Neuronal stem cell (in vitro differentiated cells): ENCODE measurements around the gene DGKB.
"Not testable (repeated sequence)": the region's sequence is repeated elsewhere in the genome, so short reads cannot be mapped to it uniquely, and the experiment has no call there.

ENCODE experiments used
- DNase-seq: peaks from one replicate; pipeline ENCODE4 v3.0.0-alpha.2; 2013; ENCODE audit warnings: low spot score
- H2AFZ ChIP-seq: one replicate; pipeline ENCODE4 v1.6.1; 2013; ENCODE audit warnings: mild to moderate bottlenecking, low read length, inconsistent platforms
- H2AK5ac ChIP-seq: 2 replicates; pipeline ENCODE4 v1.6.1; 2013; ENCODE audit warnings: low read depth, mild to moderate bottlenecking, inconsistent platforms, low read length, moderate library complexity, mixed read lengths
- H2BK120ac ChIP-seq: 2 replicates; pipeline ENCODE4 v1.6.1; 2013; ENCODE audit warnings: low read depth, mild to moderate bottlenecking, inconsistent platforms, low read length, moderate library complexity, mixed read lengths
- H2BK12ac ChIP-seq: one replicate; pipeline ENCODE4 v1.6.1; 2013; ENCODE audit warnings: low read length, inconsistent platforms
- H2BK15ac ChIP-seq: 2 replicates; pipeline ENCODE4 v1.6.1; 2013; ENCODE audit warnings: mild to moderate bottlenecking, low read length, inconsistent platforms, mixed read lengths
- H2BK5ac ChIP-seq: one replicate; pipeline ENCODE4 v1.6.1; 2013; ENCODE audit warnings: inconsistent platforms, mild to moderate bottlenecking, low read length, moderate library complexity
- H3K14ac ChIP-seq: one replicate; pipeline ENCODE4 v1.6.1; 2013; ENCODE audit warnings: low read length, inconsistent platforms
- H3K18ac ChIP-seq: 2 replicates; pipeline ENCODE4 v1.6.1; 2013; ENCODE audit warnings: low read length, inconsistent platforms
- H3K23ac ChIP-seq: 2 replicates; pipeline ENCODE4 v1.6.1; 2013; ENCODE audit warnings: low read depth, mild to moderate bottlenecking, mixed read lengths, low read length, inconsistent platforms; ENCODE audit not compliant: poor library complexity
- H3K27ac ChIP-seq: replicated peaks from 3 replicates; pipeline ENCODE4 v1.5.1; 2013; ENCODE audit warnings: low read length, inconsistent platforms
- H3K27me3 ChIP-seq, 3 experiments: 2 replicates each; pipeline ENCODE4 v1.6.1; 2013; ENCODE audit warnings: low read length in 3 of 3, mild to moderate bottlenecking in 2 of 3, inconsistent platforms in 1 of 3, low read depth in 1 of 3, mixed read lengths in 1 of 3, moderate library complexity in 1 of 3; ENCODE audit not compliant: control insufficient read depth in 3 of 3, insufficient read depth in 3 of 3
- H3K36me3 ChIP-seq, 2 donors: replicated peaks in 1 of 2; 2 replicates each; pipeline ENCODE4 v1.6.1; 2013; ENCODE audit warnings: low read length in 2 of 2; ENCODE audit not compliant: control insufficient read depth in 2 of 2, insufficient read depth in 2 of 2
- H3K4ac ChIP-seq: 2 replicates; pipeline ENCODE4 v1.6.1; 2013; ENCODE audit warnings: inconsistent platforms, mild to moderate bottlenecking, low read length, moderate library complexity
- H3K4me1 ChIP-seq, 2 donors: 1 replicate in 1 of 2; 2 replicates in 1 of 2; pipeline ENCODE4 v1.6.1; 2013; ENCODE audit warnings: low read length in 2 of 2, low read depth in 1 of 2; ENCODE audit not compliant: control insufficient read depth in 2 of 2, insufficient read depth in 1 of 2
- H3K4me2 ChIP-seq: one replicate; pipeline ENCODE4 v1.6.1; 2013; ENCODE audit warnings: mild to moderate bottlenecking, low read length, inconsistent platforms; ENCODE audit not compliant: insufficient read depth, poor library complexity, severe bottlenecking
- H3K4me3 ChIP-seq, 2 donors: 2 replicates each; pipeline ENCODE4 v1.5.1; 2013; ENCODE audit warnings: low read length in 2 of 2, mild to moderate bottlenecking in 2 of 2, inconsistent platforms in 1 of 2, moderate library complexity in 1 of 2
- H3K79me1 ChIP-seq: one replicate; pipeline ENCODE4 v1.6.1; 2013; ENCODE audit warnings: low read depth, mild to moderate bottlenecking, inconsistent platforms, low read length, moderate library complexity
- H3K9ac ChIP-seq: one replicate; pipeline ENCODE4 v1.6.1; 2013; ENCODE audit warnings: mild to moderate bottlenecking, low read depth, low read length, inconsistent platforms; ENCODE audit not compliant: poor library complexity
- H3K9me3 ChIP-seq, 2 donors: replicated peaks in 1 of 2; 2 replicates each; pipeline versions ENCODE3 to v1.6.1; 2013; ENCODE audit warnings: low read length in 2 of 2, mild to moderate bottlenecking in 2 of 2, inconsistent platforms in 1 of 2, low read depth in 1 of 2, mixed read lengths in 1 of 2, moderate library complexity in 1 of 2; ENCODE audit not compliant: control insufficient read depth in 2 of 2, insufficient read depth in 1 of 2
- H4K8ac ChIP-seq: one replicate; pipeline ENCODE4 v1.6.1; 2013; ENCODE audit warnings: low read depth, mild to moderate bottlenecking, inconsistent platforms, low read length, moderate library complexity
- H4K91ac ChIP-seq: one replicate; pipeline ENCODE4 v1.6.1; 2013; ENCODE audit warnings: low read length, low read depth, mild to moderate bottlenecking, inconsistent platforms; ENCODE audit not compliant: poor library complexity
- WGBS, 2 donors: extraction: QIAGEN DNeasy Blood & Tissue Kit; methylation state at CpG; one replicate each; pipeline ENCODE4 v1.1.7; 2013; ENCODE audit warnings: missing lambda C conversion rate in 2 of 2, mixed read lengths in 1 of 2; ENCODE audit not compliant: insufficient read length in 2 of 2, insufficient replicate concordance in 1 of 2; ENCODE audit errors: extremely low coverage in 2 of 2; 5-methylcytosine and 5-hydroxymethylcytosine counted together

DGKB gene

GRCh38 chr7:14286036-14286435 is 616.5 kb downstream of the DGKB start:
- Histone ChIP-seq H2AFZ (no peak overlapping the region), H3K18ac (no peak overlapping the region), H4K91ac (no peak overlapping the region), H3K14ac (no peak overlapping the region), H2BK12ac (no peak overlapping the region), H3K27ac (no peak overlapping the region), H3K4me2 (no peak overlapping the region), H3K27me3 (no peaks in the 10 kb centered on the region), H3K79me1 (no peaks in the 10 kb centered on the region), H3K23ac (no peak overlapping the region), H2AK5ac (no peak overlapping the region), H3K9me3 (no peaks in the 10 kb centered on the region), H3K36me3 (no peaks in the 10 kb centered on the region), H2BK15ac (no peak overlapping the region), H4K8ac (no peak overlapping the region), H2BK5ac (no peak overlapping the region), H3K4me3 (no peak overlapping the region), H2BK120ac (no peak overlapping the region), H3K4ac (no peak overlapping the region), H3K9ac (no peak overlapping the region), H3K4me1 (no peaks in the 10 kb centered on the region)
- DNase-seq: no peak
- no CpG with 5 or more reads among the region's 4 CpGs for WGBS, 2 donors

GRCh38 chr7:14279065-14279871 is 623.3 kb downstream of the DGKB start:
- H2BK15ac ChIP-seq, H3K27ac ChIP-seq, H2BK120ac ChIP-seq, H3K9me3 ChIP-seq, H2AFZ ChIP-seq, H3K27me3 ChIP-seq, H3K36me3 ChIP-seq, H2BK5ac ChIP-seq, H3K4me1 ChIP-seq, H4K91ac ChIP-seq, H3K79me1 ChIP-seq, H3K23ac ChIP-seq, H3K4me3 ChIP-seq, H4K8ac ChIP-seq, H3K4ac ChIP-seq, H3K14ac ChIP-seq, H3K4me2 ChIP-seq, H2AK5ac ChIP-seq, H3K9ac ChIP-seq, DNase-seq, H2BK12ac ChIP-seq, H3K18ac ChIP-seq: not testable (repeated sequence)
- no CpG with 5 or more reads among the region's 21 CpGs for WGBS, 2 donors

DNA sequence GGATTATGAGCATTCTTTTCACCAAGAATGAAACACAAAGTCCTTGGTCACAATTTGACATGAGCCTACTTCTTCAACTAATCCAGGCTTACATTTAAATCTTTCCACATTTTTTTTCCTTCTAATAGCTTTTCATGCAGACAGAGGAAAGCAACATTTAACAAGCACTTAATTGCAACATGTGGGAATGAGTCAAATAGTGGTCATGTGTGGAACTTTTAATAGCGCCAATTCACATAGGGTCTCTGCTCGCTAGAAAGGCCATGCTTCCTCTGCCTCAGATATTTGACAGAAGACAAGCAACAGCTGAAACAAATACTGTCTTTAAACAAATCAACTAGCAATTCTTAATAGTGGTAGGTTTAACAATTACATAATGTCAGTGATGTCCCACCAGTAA is 627.2 kb downstream of the DGKB start:
- Histone ChIP-seq H2AK5ac (no peak overlapping the region), H3K36me3 (no peaks in the 10 kb centered on the region), H4K91ac (no peak overlapping the region), H3K79me1 (no peaks in the 10 kb centered on the region), H2BK12ac (no peak overlapping the region), H4K8ac (no peak overlapping the region), H2BK120ac (no peak overlapping the region), H2BK15ac (no peak overlapping the region), H3K4me2 (no peak overlapping the region), H3K4me1 (peaks cover 0 to 15% of the 10 kb centered on the region in 2 donors), H3K4ac (no peak overlapping the region), H3K27ac (no peak overlapping the region), H2AFZ (no peak overlapping the region), H3K9me3 (no peaks in the 10 kb centered on the region), H3K23ac (no peak overlapping the region), H2BK5ac (no peak overlapping the region), H3K9ac (no peak overlapping the region), H3K27me3 (no peaks in the 10 kb centered on the region), H3K4me3 (no peak overlapping the region), H3K18ac (no peak overlapping the region), H3K14ac (no peak overlapping the region)
- no peak for DNase-seq
- WGBS, 2 donors: no CpG with 5 or more reads among the region's 2 CpGs

DNA sequence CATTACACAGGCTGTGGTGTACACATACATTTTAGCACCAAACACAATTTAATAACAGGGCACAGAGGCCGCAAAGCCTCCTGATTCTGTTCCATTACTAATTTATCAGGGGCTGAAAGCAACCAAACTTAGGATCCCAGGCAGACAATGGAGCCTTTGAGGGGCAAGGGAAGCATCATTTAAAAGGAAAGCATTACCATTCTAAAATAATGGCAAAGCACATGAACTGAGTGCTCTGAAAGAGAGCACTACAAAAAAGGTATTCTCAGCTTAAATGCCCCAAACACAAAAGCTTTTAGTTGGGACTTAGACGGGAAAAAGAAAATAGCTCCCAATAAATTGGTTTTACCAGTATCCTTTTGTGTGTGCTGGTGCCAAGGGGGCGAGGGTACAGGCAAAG is 631.1 kb downstream of the DGKB start:
- Histone ChIP-seq H3K79me1 (no peaks in the 10 kb centered on the region), H3K27me3 (no peaks in the 10 kb centered on the region), H3K9ac (no peak overlapping the region), H3K4me3 (no peak overlapping the region), H3K23ac (no peak overlapping the region), H3K36me3 (no peaks in the 10 kb centered on the region), H2AFZ (peak overlapping the region; percentile 59), H2BK120ac (no peak overlapping the region), H3K27ac (peak overlapping the region; percentile 76), H3K9me3 (no peaks in the 10 kb centered on the region), H4K91ac (no peak overlapping the region), H4K8ac (no peak overlapping the region), H2BK5ac (no peak overlapping the region), H3K18ac (no peak overlapping the region), H3K4ac (no peak overlapping the region), H2AK5ac (no peak overlapping the region), H2BK15ac (no peak overlapping the region), H3K4me2 (no peak overlapping the region), H3K4me1 (peaks cover 7 to 19% of the 10 kb centered on the region in 2 donors), H3K14ac (no peak overlapping the region), H2BK12ac (no peak overlapping the region)
- WGBS, 2 donors: no CpG with 5 or more reads among the region's 3 CpGs
- DNase-seq: peak; percentile 24
